CD4-positive, alpha-beta T cell treated with Interleukin-17A for 1 hour (primary cell): Measurements from ENCODE around the gene BCL2L11.
A peak's percentile ranks its signal among the peaks of the same experiment; 100 is the strongest.
"Not testable (repeated sequence)": the region's sequence is repeated elsewhere in the genome, so short reads cannot be mapped to it uniquely, and the experiment has no call there.

ENCODE experiments used
- DNase-seq: peaks from one replicate; pipeline ENCODE4 v3.0.0-alpha.2; 2020

BCL2L11 gene

GRCh38 chr2:111120253-111121027 lies at the start of gene BCL2L11:
BCL2L11 (plus strand) TSS chr2:111120914; CDS start chr2:111123746, 2,832 bp downstream.
- peak; percentile 93 for DNase-seq

GRCh38 chr2:111071600-111072171 lies 49.0 kb upstream of the BCL2L11 start:
- no peak for DNase-seq

GRCh38 chr2:111072220-111072871 lies 48.4 kb upstream of the BCL2L11 start:
- no peak for DNase-seq

GRCh38 chr2:111082659-111083058 lies 38.1 kb upstream of the BCL2L11 start:
- DNase-seq: not testable (repeated sequence)

- DNase-seq: no peak
Measured at GRCh38 chr2:111091811-111092211, 28.9 kb upstream of the BCL2L11 start.

- no peak for DNase-seq
Measured at GRCh38 chr2:111094691-111095090, 26.0 kb upstream of the BCL2L11 start.

- no peak for DNase-seq
Measured at GRCh38 chr2:111095434-111095833, 25.3 kb upstream of the BCL2L11 start.

- no peak for DNase-seq
Measured at GRCh38 chr2:111099402-111099801, 21.3 kb upstream of the BCL2L11 start.

- no peak for DNase-seq
Measured at GRCh38 chr2:111100087-111100764, 20.5 kb upstream of the BCL2L11 start.

GRCh38 chr2:111100765-111101162 lies 19.9 kb upstream of the BCL2L11 start:
- peak; percentile 15 for DNase-seq

- no peak for DNase-seq
Measured at GRCh38 chr2:111101592-111101991, 19.1 kb upstream of the BCL2L11 start.

- DNase-seq: no peak
Measured at GRCh38 chr2:111102216-111102615, 18.5 kb upstream of the BCL2L11 start.

- DNase-seq: no peak
Measured at GRCh38 chr2:111105926-111106325, 14.8 kb upstream of the BCL2L11 start.

- DNase-seq: no peak
Measured at GRCh38 chr2:111106706-111107105, 14.0 kb upstream of the BCL2L11 start.

GRCh38 chr2:111108745-111109271 lies 11.9 kb upstream of the BCL2L11 start:
- DNase-seq: no peak

GRCh38 chr2:111111101-111111755 lies 9.5 kb upstream of the BCL2L11 start:
- no peak for DNase-seq

- DNase-seq: no peak
Measured at GRCh38 chr2:111113838-111114237, 6.9 kb upstream of the BCL2L11 start.

GRCh38 chr2:111116011-111116746 lies 4.5 kb upstream of the BCL2L11 start:
- no peak for DNase-seq

GRCh38 chr2:111116843-111117597 lies 3.7 kb upstream of the BCL2L11 start:
- peak; percentile 80 for DNase-seq

- peak; percentile 27 for DNase-seq
Measured at GRCh38 chr2:111117598-111118480, 2.9 kb upstream of the BCL2L11 start.
